Brain microvascular endothelial cell (primary cell): ENCODE results near the gene SLC35G6.

Experiments
- DNase-seq: peaks from one replicate; pipeline ENCODE4 v3.0.0-alpha.2; 2020
- H3K27ac ChIP-seq: fragments of 250-450 bp; sonication (Bioruptor Pico); 2 replicates; pipeline ENCODE4 v1.5.1; 2020; ENCODE audit warnings: mild to moderate bottlenecking, moderate library complexity
- H3K27me3 ChIP-seq: fragments of 250-450 bp; sonication (Bioruptor Pico); replicated peaks from 2 replicates; pipeline ENCODE4 v1.5.1; 2020; ENCODE audit warnings: mild to moderate bottlenecking
- H3K36me3 ChIP-seq: fragments of 250-450 bp; sonication (Bioruptor Pico); replicated peaks from 2 replicates; pipeline ENCODE4 v1.5.1; 2020; ENCODE audit warnings: mild to moderate bottlenecking
- H3K4me3 ChIP-seq: 2 replicates; pipeline ENCODE4 v1.5.1; 2011; ENCODE audit warnings: low read depth, mild to moderate bottlenecking, control low read depth, low read length, moderate library complexity
- CTCF ChIP-seq: IDR thresholded peaks from 2 replicates; pipeline ENCODE4 v1.5.1; 2011; ENCODE audit warnings: low read depth, mild to moderate bottlenecking, moderate library complexity, low read length, control low read depth, inconsistent platforms; ENCODE audit errors: missing control alignments
- in situ Hi-C: cut with HindIII; loops from 2 replicates; pipeline ENCODE4 v1.10.0; 2017; ENCODE audit warnings: low sequenced_read_pairs, low pct_ligation_motif_present

SLC35G6 gene

GRCh38 chr17:7441266-7441665 lies 40.0 kb upstream of the SLC35G6 start:
- in situ Hi-C loops: no loop called here
- TF ChIP-seq CTCF: no peak
- Histone ChIP-seq H3K27ac (no peak overlapping the region), H3K36me3 (no peaks in the 10 kb centered on the region), H3K27me3 (peaks cover 29% of the 10 kb centered on the region), H3K4me3 (no peak overlapping the region)
- no peak for DNase-seq

GRCh38 chr17:7442142-7442541 lies 39.1 kb upstream of the SLC35G6 start:
- Histone ChIP-seq H3K27ac (no peak overlapping the region), H3K36me3 (no peaks in the 10 kb centered on the region), H3K4me3 (no peak overlapping the region), H3K27me3 (peaks cover 32% of the 10 kb centered on the region)
- no peak for TF ChIP-seq CTCF
- in situ Hi-C loops: no loop called here
- DNase-seq: no peak

GRCh38 chr17:7443499-7444485 lies 37.5 kb upstream of the SLC35G6 start:
- no peak for TF ChIP-seq CTCF
- Histone ChIP-seq H3K36me3 (no peaks in the 10 kb centered on the region), H3K27me3 (peaks cover 32% of the 10 kb centered on the region), H3K27ac (no peak overlapping the region), H3K4me3 (no peak overlapping the region)
- DNase-seq: no peak
- in situ Hi-C loops: no loop called here

GRCh38 chr17:7444682-7445618 lies 36.3 kb upstream of the SLC35G6 start, which contains the start of gene CHRNB1:
Gene CHRNB1, plus strand, starts transcription at chr17:7445061. Its CDS starts 67 bp downstream, at chr17:7445128.
- DNase-seq: no peak
- in situ Hi-C loops: no loop called here
- peak; percentile 12 for TF ChIP-seq CTCF
- H3K4me3 ChIP-seq: peak within 1 kb of the TSS; percentile 30
- no peaks in the 10 kb centered on the region for H3K36me3 ChIP-seq
- H3K27me3 ChIP-seq: peaks cover 24% of the 10 kb centered on the region
- H3K27ac ChIP-seq: no peak within 1 kb of the TSS

- in situ Hi-C loops: no loop called here
- TF ChIP-seq CTCF: no peak
- no peak for DNase-seq
- H3K27me3 ChIP-seq: peaks cover 19% of the 10 kb centered on the region
- no peaks in the 10 kb centered on the region for H3K36me3 ChIP-seq
- peak overlapping the region; percentile 30 for H3K4me3 ChIP-seq
- no peak overlapping the region for H3K27ac ChIP-seq
Observed at GRCh38 chr17:7445619-7445968, 35.7 kb upstream of the SLC35G6 start.
